H1 (cell line): ENCODE results near the gene TMEM151B. TPM values are rescaled to one million over a fixed set of nuclear protein-coding genes. Genes with fewer than 3 reads are reported as not detected.

ENCODE experiments used
- CTCF ChIA-PET: fragments of 300-600 bp; sonication (Branson Sonifier 250); formaldehyde crosslinking; loops from one replicate; lab custom pipeline; 2021; ENCODE audit not compliant: partially characterized antibody; lab: Charles Lee
- POLR2A ChIA-PET: fragments of 300-600 bp; sonication (Branson Sonifier 250); formaldehyde crosslinking; loops from one replicate; lab custom pipeline; 2021; ENCODE audit warnings: inconsistent platforms; ENCODE audit not compliant: partially characterized antibody; lab: Charles Lee
- DNase-seq, 2 experiments: peaks; one replicate each; pipeline versions ENCODE4 v3.0.0 to v3.0.0-alpha.2; 2010 to 2022; ENCODE audit warnings: low spot score in 2 of 2, low read depth in 1 of 2, mixed read lengths in 1 of 2
- FAIRE-seq: peaks from 2 replicates; lab custom pipeline; 2011; peaks lifted over from hg19 to GRCh38; lab: Jason Lieb, UNC
- H2AFZ ChIP-seq: 2 replicates; pipeline ENCODE4 v1.8.1; 2012; ENCODE audit warnings: low read length, inconsistent platforms
- H2AK5ac ChIP-seq: 2 replicates; pipeline ENCODE4 v1.6.1; 2013; ENCODE audit warnings: low read depth, low read length
- H2BK120ac ChIP-seq: replicated peaks from 2 replicates; pipeline ENCODE3; 2013; ENCODE audit warnings: low read depth, low read length, inconsistent platforms
- H2BK12ac ChIP-seq: 2 replicates; pipeline ENCODE4 v1.6.1; 2013; ENCODE audit warnings: low read depth, low read length
- H2BK15ac ChIP-seq: 2 replicates; pipeline ENCODE4 v1.6.1; 2013; ENCODE audit warnings: low read length
- H2BK20ac ChIP-seq: 2 replicates; pipeline ENCODE4 v1.6.1; 2013; ENCODE audit warnings: low read length
- H2BK5ac ChIP-seq: 2 replicates; pipeline ENCODE4 v1.6.1; 2013; ENCODE audit warnings: low read depth, low read length
- H3K14ac ChIP-seq: 2 replicates; pipeline ENCODE4 v1.6.1; 2013; ENCODE audit warnings: inconsistent platforms; ENCODE audit not compliant: insufficient read length
- H3K18ac ChIP-seq: 2 replicates; pipeline ENCODE4 v1.6.1; 2013; ENCODE audit warnings: low read length; ENCODE audit errors: extremely low read depth
- H3K23ac ChIP-seq: 2 replicates; pipeline ENCODE4 v1.6.1; 2013; ENCODE audit warnings: inconsistent platforms; ENCODE audit not compliant: insufficient read length
- H3K23me2 ChIP-seq: 2 replicates; pipeline ENCODE4 v1.6.1; 2013; ENCODE audit warnings: low read depth, low read length
- H3K27ac ChIP-seq: 2 replicates; pipeline ENCODE4 v1.6.1; 2011; ENCODE audit warnings: low read depth, low read length, inconsistent platforms
- H3K27me3 ChIP-seq, 4 experiments: replicated peaks in 1 of 4; 1 replicate in 1 of 4; 2 replicates in 3 of 4; pipeline versions ENCODE4 v1.6.1 to v1.8.1; 2011 to 2013; ENCODE audit warnings: low read length in 3 of 4, mild to moderate bottlenecking in 3 of 4, inconsistent platforms in 2 of 4, mixed read lengths in 2 of 4, moderate library complexity in 1 of 4; ENCODE audit not compliant: control insufficient read depth in 3 of 4, insufficient read depth in 3 of 4; ENCODE audit errors: extremely low read depth in 1 of 4
- H3K36me3 ChIP-seq, 4 experiments: 2 replicates each; pipeline versions ENCODE4 v1.6.1 to v1.8.1; 2011 to 2013; ENCODE audit warnings: mild to moderate bottlenecking in 4 of 4, low read length in 3 of 4, moderate library complexity in 2 of 4, control low read depth in 1 of 4, inconsistent platforms in 1 of 4; ENCODE audit not compliant: insufficient read depth in 4 of 4, control insufficient read depth in 2 of 4
- H3K4ac ChIP-seq: replicated peaks from 2 replicates; pipeline ENCODE3; 2013; ENCODE audit warnings: low read length, low read depth, mixed read lengths, inconsistent platforms; ENCODE audit not compliant: insufficient read length
- H3K4me1 ChIP-seq, 4 experiments: replicated peaks in 1 of 4; 1 replicate in 1 of 4; 2 replicates in 3 of 4; pipeline versions ENCODE4 v1.6.1 to v1.8.1; 2011 to 2013; ENCODE audit warnings: low read length in 3 of 4, inconsistent platforms in 2 of 4, mixed read lengths in 1 of 4; ENCODE audit not compliant: insufficient read depth in 4 of 4, control insufficient read depth in 3 of 4
- H3K4me2 ChIP-seq, 2 experiments: 2 replicates each; pipeline versions ENCODE4 v1.6.1 to v1.8.1; 2011 to 2013; ENCODE audit warnings: low read depth in 2 of 2, low read length in 2 of 2, control low read depth in 1 of 2, inconsistent platforms in 1 of 2, mild to moderate bottlenecking in 1 of 2; ENCODE audit not compliant: insufficient read depth in 1 of 2
- H3K4me3 ChIP-seq, 4 experiments: fragments of 200-600, 300-600 bp in 1 of 4; sonication (generic), shearing (Covaris generic), sonication (Bioruptor Twin) in 1 of 4; 2 replicates each; pipeline versions ENCODE4 v1.5.1 to v1.8.1; 2011 to 2016; ENCODE audit warnings: low read length in 4 of 4, low read depth in 3 of 4, control low read depth in 2 of 4, inconsistent platforms in 2 of 4, mild to moderate bottlenecking in 2 of 4, mixed read lengths in 1 of 4, moderate library complexity in 1 of 4; ENCODE audit not compliant: insufficient read depth in 2 of 4; ENCODE audit errors: extremely low read depth in 1 of 4
- H3K56ac ChIP-seq: replicated peaks from 2 replicates; pipeline ENCODE3; 2013; ENCODE audit warnings: low read depth, mild to moderate bottlenecking, mixed read lengths, low read length, inconsistent platforms; ENCODE audit not compliant: insufficient read length
- H3K79me1 ChIP-seq: 2 replicates; pipeline ENCODE4 v1.6.1; 2013; ENCODE audit warnings: low read depth, low read length, control low read depth
- H3K79me2 ChIP-seq, 2 experiments: 2 replicates each; pipeline versions ENCODE4 v1.6.1 to v1.8.1; 2012 to 2013; ENCODE audit warnings: low read length in 2 of 2, mild to moderate bottlenecking in 2 of 2, inconsistent platforms in 1 of 2; ENCODE audit not compliant: insufficient read depth in 2 of 2, control insufficient read depth in 1 of 2
- H3K9ac ChIP-seq, 4 experiments: replicated peaks in 1 of 4; 1 replicate in 1 of 4; 2 replicates in 3 of 4; pipeline versions ENCODE4 v1.6.1 to v1.8.1; 2011 to 2013; ENCODE audit warnings: low read depth in 3 of 4, low read length in 3 of 4, control low read depth in 2 of 4, mild to moderate bottlenecking in 2 of 4, moderate library complexity in 2 of 4, inconsistent platforms in 1 of 4; ENCODE audit errors: extremely low read depth in 1 of 4
- H3K9me3 ChIP-seq, 2 experiments: 2 replicates each; pipeline versions ENCODE4 v1.6.1 to v1.8.1; 2012 to 2013; ENCODE audit warnings: mild to moderate bottlenecking in 2 of 2, moderate library complexity in 2 of 2, control low read depth in 1 of 2, inconsistent platforms in 1 of 2, low read depth in 1 of 2, low read length in 1 of 2, mixed read lengths in 1 of 2; ENCODE audit not compliant: insufficient read depth in 2 of 2
- H4K20me1 ChIP-seq, 2 experiments: replicated peaks in 1 of 2; 2 replicates each; pipeline versions ENCODE3 to v1.8.1; 2011 to 2013; ENCODE audit warnings: inconsistent platforms in 2 of 2, low read length in 2 of 2, mild to moderate bottlenecking in 1 of 2; ENCODE audit not compliant: insufficient read depth in 2 of 2, control insufficient read depth in 1 of 2
- H4K5ac ChIP-seq: 2 replicates; pipeline ENCODE4 v1.6.1; 2013; ENCODE audit warnings: low read length, low read depth, mixed read lengths, inconsistent platforms; ENCODE audit not compliant: insufficient read length
- H4K8ac ChIP-seq: 2 replicates; pipeline ENCODE4 v1.8.0; 2013; ENCODE audit warnings: mild to moderate bottlenecking, moderate library complexity, low read length, inconsistent platforms; ENCODE audit not compliant: insufficient read depth; ENCODE audit errors: extremely low read depth
- H4K91ac ChIP-seq: replicated peaks from 2 replicates; pipeline ENCODE3; 2013; ENCODE audit warnings: low read length, mixed read lengths, inconsistent platforms; ENCODE audit not compliant: insufficient read length
- ASH2L ChIP-seq: fragments of 200-600, 300-600 bp; sonication (generic); IDR thresholded peaks from one replicate; pipeline ENCODE4 v1.7.1; 2017; ENCODE audit warnings: low read length
- BACH1 ChIP-seq: IDR thresholded peaks from 2 replicates; pipeline ENCODE4 v1.6.1; 2012; ENCODE audit warnings: low read length, improper control_type of control experiment
- BCL11A ChIP-seq, 2 experiments: IDR thresholded peaks; one replicate each; pipeline ENCODE4 v1.6.1; 2011; ENCODE audit warnings: low read depth in 2 of 2, low read length in 2 of 2, mild to moderate bottlenecking in 2 of 2
- CEBPB ChIP-seq: IDR thresholded peaks from 2 replicates; pipeline ENCODE4 v1.6.1; 2012; ENCODE audit warnings: low read depth, low read length
- HDAC2 ChIP-seq, 2 experiments: fragments of 300-600 bp in 1 of 2; sonication (generic) in 1 of 2; IDR thresholded peaks; 2 replicates each; pipeline ENCODE4 v1.6.1; 2011 to 2012; ENCODE audit warnings: low read depth in 2 of 2, low read length in 2 of 2, mild to moderate bottlenecking in 2 of 2, moderate library complexity in 2 of 2, borderline replicate concordance in 1 of 2, inconsistent platforms in 1 of 2
- JUND ChIP-seq: IDR thresholded peaks from 2 replicates; pipeline ENCODE4 v1.6.1; 2011; ENCODE audit warnings: mild to moderate bottlenecking, improper control_type of control experiment, low read length
- KDM1A ChIP-seq: fragments of 200-600, 300-600 bp; sonication (generic); IDR thresholded peaks from 2 replicates; pipeline ENCODE4 v1.7.1; 2016; ENCODE audit warnings: mild to moderate bottlenecking, low read length, borderline replicate concordance
- KDM4A ChIP-seq: IDR thresholded peaks from one replicate; pipeline ENCODE4 v1.7.1; 2012; ENCODE audit warnings: low read depth, mild to moderate bottlenecking, moderate library complexity, low read length, inconsistent platforms; ENCODE audit not compliant: severe bottlenecking
- KDM5A ChIP-seq: fragments of 200-600 bp; IDR thresholded peaks from 2 replicates; pipeline ENCODE4 v1.7.1; 2012; ENCODE audit warnings: mild to moderate bottlenecking, low read length, inconsistent platforms, mixed read lengths
- MAFK ChIP-seq: IDR thresholded peaks from 2 replicates; pipeline ENCODE4 v1.6.1; 2012; ENCODE audit warnings: low read depth, mild to moderate bottlenecking, improper control_type of control experiment, low read length
- RBBP5 ChIP-seq: IDR thresholded peaks from 2 replicates; pipeline ENCODE4 v1.7.1; 2012; ENCODE audit warnings: low read depth, mild to moderate bottlenecking, inconsistent platforms, low read length, moderate library complexity, borderline replicate concordance
- TAF1 ChIP-seq: IDR thresholded peaks from 2 replicates; pipeline ENCODE4 v1.6.1; 2011; ENCODE audit warnings: mild to moderate bottlenecking, low read depth, low read length
- WGBS, 2 experiments: shearing (Covaris generic) in 1 of 2; methylation state at CpG; one replicate each; pipeline versions ENCODE4 v1.1.6 to v1.1.7; 2013 to 2015; ENCODE audit warnings: low lambda C conversion rate in 2 of 2, mixed read lengths in 2 of 2, inconsistent platforms in 1 of 2, low coverage in 1 of 2, missing lambda C conversion rate in 1 of 2; ENCODE audit not compliant: insufficient replicate concordance in 2 of 2, insufficient coverage in 1 of 2, insufficient read length in 1 of 2; ENCODE audit errors: extremely low coverage in 1 of 2, missing lambda C conversion rate in 1 of 2; 5-methylcytosine and 5-hydroxymethylcytosine counted together
- polyA plus RNA-seq, 7 experiments: library from polyadenylated mRNA; depleted of rRNA in 3 of 7; stranded (reverse) in 5 of 7; unstranded in 2 of 7; fragments of >200 nt in 5 of 7; fragments of 200-250 nt in 2 of 7; gene quantifications; 1 replicate in 5 of 7; 2 replicates in 1 of 7; 4 replicates in 1 of 7; pipeline versions ENCODE4 v1.2.1 to v1.2.3, GENCODE V29; 2011 to 2013; ENCODE audit warnings: missing spikeins in 2 of 7, mixed read lengths in 2 of 7
- total RNA-seq: library from RNA; stranded (reverse); fragmentation: NEBNext Ultra II Directional; extraction: Animal tissue kit (Norgen Biotek cat#: 25700); gene quantifications from 2 replicates; pipeline ENCODE4 v1.2.1, GENCODE V29; 2021

Gene TMEM151B
- total and polyA plus RNA-seq, 2 of the 8 experiments (the other 6 are each of a cell fraction or from before 2014, with no cell fraction given) = 8.0 to 15.5 TPM

DNA sequence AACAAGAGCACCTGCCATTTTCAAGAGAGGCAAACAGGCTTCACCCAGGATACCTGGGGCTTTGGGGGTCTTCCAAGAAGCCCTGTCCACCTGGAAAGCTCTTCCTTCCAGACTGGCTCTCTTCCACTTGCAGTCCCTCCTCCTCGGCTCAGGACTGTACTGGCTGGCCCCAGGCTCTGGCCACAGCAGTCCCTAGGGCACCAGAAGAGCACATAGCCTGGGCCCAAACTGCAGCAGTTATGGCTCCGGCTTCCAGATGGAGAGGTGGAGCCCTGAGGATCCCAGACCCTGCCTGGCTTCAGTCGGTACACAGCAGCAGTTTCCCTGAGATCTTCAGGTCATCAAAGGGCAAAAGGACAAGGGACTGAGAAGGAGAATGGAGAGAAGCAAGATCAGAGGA, 11.3 kb upstream of the TMEM151B start:
- Histone ChIP-seq H3K4me3 (no peak overlapping the region), H2BK20ac (no peak overlapping the region), H3K14ac (no peak overlapping the region), H2AK5ac (no peak overlapping the region), H2BK12ac (no peak overlapping the region), H2AFZ (no peak overlapping the region), H3K56ac (no peak overlapping the region), H4K5ac (no peak overlapping the region), H4K8ac (no peak overlapping the region), H3K4ac (no peak overlapping the region), H2BK15ac (no peak overlapping the region), H3K27ac (no peak overlapping the region), H3K79me1 (peaks cover 4% of the 10 kb centered on the region; the same call in 1 of the 2 replicates), H3K18ac (no peak overlapping the region), H3K4me1 (peaks cover 6 to 35% (median 16%) of the 10 kb centered on the region in 4 experiments), H2BK120ac (no peak overlapping the region), H4K20me1 (peaks cover 1 to 12% of the 10 kb centered on the region in 2 experiments), H3K79me2 (peaks cover 0 to 18% of the 10 kb centered on the region in 2 experiments; a peak in 2 of 4 replicates), H2BK5ac (no peak overlapping the region), H3K23ac (no peak overlapping the region), H3K4me2 (no peak overlapping the region), H3K27me3 (no peaks in the 10 kb centered on the region), H4K91ac (no peak overlapping the region), H3K9me3 (no peaks in the 10 kb centered on the region), H3K9ac (no peak overlapping the region), H3K36me3 (peaks cover 9 to 23% (median 21%) of the 10 kb centered on the region in 4 experiments; a peak in 7 of 8 replicates), H3K23me2 (peaks cover 11% of the 10 kb centered on the region)
- ChIA-PET POLR2A (interaction anchor here (1.7 to 15.1 kb wide), 2 partner anchors 9 to 18 kb away, joined by 4 to 581 read pairs; partner anchors contain the start of gene HSP90AB1), CTCF (interaction anchor here (1.0 to 1.5 kb wide), 4 partner anchors 12 to 67 kb away, joined by 3 read pairs; partner anchors contain the start of gene AARS2)
- TF ChIP-seq BACH1 (no peak), RBBP5 (no peak), MAFK (no peak), ASH2L (no peak), JUND (no peak), KDM5A (no peak), KDM1A (no peak), HDAC2 (IDR thresholded peaks at IDR 0.05; ENCODE audit: borderline replicate concordance in 1 of 2, low read depth in 2 of 2, low read length in 2 of 2) (no peak), TAF1 (no peak), CEBPB (no peak), KDM4A (no peak), BCL11A (IDR thresholded peaks at IDR 0.05; ENCODE audit: low read depth in 2 of 2, low read length in 2 of 2) (no peak)
- DNase-seq = no peak
- FAIRE-seq = no peak
- 76% methylated on average over 3 of the region's 3 CpGs; no CpG with 5 or more reads in 1 of the 2 experiments for WGBS, 2 experiments
